DOHH2 (cell line): ENCODE results near the gene L3MBTL4.
"Not testable (repeated sequence)": the region's sequence is repeated elsewhere in the genome, so short reads cannot be mapped to it uniquely, and the experiment has no call there.

Source experiments
- H3F3A ChIP-seq: fragments of 200-600 bp; sonication (generic), shearing (Covaris generic); 2 replicates; pipeline ENCODE4 v1.6.0; 2016; ENCODE audit warnings: antibody characterized with exemption, mild to moderate bottlenecking; ENCODE audit not compliant: control insufficient read depth, insufficient read depth
- H3K27ac ChIP-seq: fragments of 200-600 bp; sonication (generic); 2 replicates; pipeline ENCODE4 v1.5.1; 2014; ENCODE audit warnings: low read depth, mild to moderate bottlenecking, low read length, moderate library complexity
- H3K27me3 ChIP-seq: fragments of 200-600 bp; sonication (generic); 2 replicates; pipeline ENCODE4 v1.6.1; 2014; ENCODE audit warnings: mild to moderate bottlenecking, low read length, mixed read lengths; ENCODE audit not compliant: control insufficient read depth
- H3K36me3 ChIP-seq: fragments of 200-600 bp; sonication (generic); 2 replicates; pipeline ENCODE4 v1.6.1; 2014; ENCODE audit warnings: mild to moderate bottlenecking, low read length, moderate library complexity, mixed read lengths; ENCODE audit not compliant: control insufficient read depth
- H3K4me1 ChIP-seq: fragments of 200-600 bp; sonication (generic); 2 replicates; pipeline ENCODE4 v1.6.1; 2014; ENCODE audit warnings: mild to moderate bottlenecking, low read length, mixed read lengths; ENCODE audit not compliant: control insufficient read depth
- H3K4me2 ChIP-seq: fragments of 200-600 bp; sonication (generic); 2 replicates; pipeline ENCODE4 v1.6.0; 2014; ENCODE audit warnings: mild to moderate bottlenecking, low read length, moderate library complexity
- H3K4me3 ChIP-seq: fragments of 200-600 bp; sonication (generic); 2 replicates; pipeline ENCODE4 v1.5.1; 2014; ENCODE audit warnings: mild to moderate bottlenecking, low read length, mixed read lengths
- H3K79me2 ChIP-seq: fragments of 200-600 bp; sonication (generic); 2 replicates; pipeline ENCODE4 v1.6.1; 2014; ENCODE audit warnings: mild to moderate bottlenecking, low read length, mixed read lengths; ENCODE audit not compliant: control insufficient read depth
- H3K9me2 ChIP-seq: fragments of 200-600 bp; sonication (generic); replicated peaks from 2 replicates; pipeline ENCODE4 v1.6.1; 2014; ENCODE audit warnings: mild to moderate bottlenecking, low read length, mixed read lengths; ENCODE audit not compliant: control insufficient read depth
- H3K9me3 ChIP-seq: fragments of 200-600 bp; sonication (generic); 2 replicates; pipeline ENCODE4 v1.6.1; 2014; ENCODE audit warnings: antibody characterized with exemption, low read length, mixed read lengths; ENCODE audit not compliant: control insufficient read depth, insufficient read depth
- H4K20me1 ChIP-seq: fragments of 200-600 bp; sonication (generic); 2 replicates; pipeline ENCODE4 v1.6.0; 2014; ENCODE audit warnings: low read depth, mild to moderate bottlenecking, antibody characterized with exemption, low read length, moderate library complexity; ENCODE audit not compliant: control insufficient read depth, insufficient read depth
- CTCF ChIP-seq: fragments of 200-600 bp; sonication (generic); IDR thresholded peaks from one replicate; pipeline ENCODE4 v1.5.1; 2014; ENCODE audit warnings: antibody characterized with exemption, mild to moderate bottlenecking, low read depth, low read length; ENCODE audit not compliant: poor library complexity, severe bottlenecking
- EZH2phosphoT487 ChIP-seq: fragments of 200-600 bp; sonication (generic); IDR thresholded peaks from 2 replicates; pipeline ENCODE4 v1.6.1; 2017; ENCODE audit warnings: borderline replicate concordance, mild to moderate bottlenecking, antibody characterized with exemption, low read length, moderate library complexity, mixed read lengths

The L3MBTL4 gene

DNA sequence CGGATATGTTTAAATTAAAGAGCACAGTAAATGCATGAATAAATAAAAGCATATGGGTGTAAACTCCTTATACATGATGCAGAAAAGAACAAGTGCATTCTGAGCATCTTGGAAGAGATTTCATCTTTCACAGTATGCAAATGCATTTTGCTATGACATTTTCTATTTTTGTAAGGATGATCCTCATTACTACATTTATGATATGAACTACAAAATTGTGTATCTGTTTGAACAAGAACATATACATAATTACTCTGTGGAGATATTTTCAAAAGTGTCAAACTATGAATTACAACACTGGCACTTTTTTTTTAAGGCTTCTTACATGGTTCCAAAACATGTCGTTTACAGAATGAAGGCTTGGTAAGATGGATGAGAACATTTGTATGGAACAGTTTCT, 335.3 kb downstream of the L3MBTL4 start:
- no peaks in the 10 kb centered on the region for H3K79me2 ChIP-seq
- TF ChIP-seq CTCF (no peak), EZH2phosphoT487 (no peak)
- H3K9me3 ChIP-seq, result no peaks in the 10 kb centered on the region
- no peaks in the 10 kb centered on the region for H3K4me1 ChIP-seq
- no peak overlapping the region for H3K27ac ChIP-seq
- no peaks in the 10 kb centered on the region for H3K9me2 ChIP-seq
- H3K36me3 ChIP-seq, result no peaks in the 10 kb centered on the region
- H3K4me2 ChIP-seq, result no peak overlapping the region
- no peaks in the 10 kb centered on the region for H4K20me1 ChIP-seq
- H3K27me3 ChIP-seq, result no peaks in the 10 kb centered on the region
- H3K4me3 ChIP-seq, result no peak overlapping the region
- no peaks in the 10 kb centered on the region for H3F3A ChIP-seq

DNA sequence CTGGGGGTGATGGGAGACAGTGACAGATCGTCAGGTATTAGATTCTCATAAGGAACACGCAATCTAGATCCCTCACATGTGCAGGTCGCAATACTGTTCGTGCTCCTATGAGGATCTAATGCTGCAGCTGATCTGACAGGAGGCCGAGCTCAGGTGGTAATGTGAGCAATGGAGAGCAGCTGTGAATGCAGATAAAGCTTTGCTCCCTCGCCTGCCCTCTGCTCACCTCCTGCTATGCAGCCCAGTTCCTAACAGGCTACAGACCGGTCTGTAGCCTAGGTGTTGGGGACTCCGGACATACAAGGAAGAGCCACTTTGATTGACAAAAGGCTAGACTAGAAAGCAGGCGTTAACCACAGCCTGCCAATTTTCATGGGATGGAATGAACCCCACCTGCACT, 335.8 kb downstream of the L3MBTL4 start:
- H3K4me3 ChIP-seq, result no peak overlapping the region
- H3K4me2 ChIP-seq, result no peak overlapping the region
- H4K20me1 ChIP-seq, result no peaks in the 10 kb centered on the region
- TF ChIP-seq CTCF, result no peak
- TF ChIP-seq EZH2phosphoT487, result no peak
- H3K9me2 ChIP-seq, result no peaks in the 10 kb centered on the region
- H3K4me1 ChIP-seq, result no peaks in the 10 kb centered on the region
- H3K36me3 ChIP-seq, result no peaks in the 10 kb centered on the region
- H3K9me3 ChIP-seq, result no peaks in the 10 kb centered on the region
- H3K27me3 ChIP-seq, result no peaks in the 10 kb centered on the region
- no peak overlapping the region for H3K27ac ChIP-seq
- H3K79me2 ChIP-seq, result no peaks in the 10 kb centered on the region
- no peaks in the 10 kb centered on the region for H3F3A ChIP-seq

DNA sequence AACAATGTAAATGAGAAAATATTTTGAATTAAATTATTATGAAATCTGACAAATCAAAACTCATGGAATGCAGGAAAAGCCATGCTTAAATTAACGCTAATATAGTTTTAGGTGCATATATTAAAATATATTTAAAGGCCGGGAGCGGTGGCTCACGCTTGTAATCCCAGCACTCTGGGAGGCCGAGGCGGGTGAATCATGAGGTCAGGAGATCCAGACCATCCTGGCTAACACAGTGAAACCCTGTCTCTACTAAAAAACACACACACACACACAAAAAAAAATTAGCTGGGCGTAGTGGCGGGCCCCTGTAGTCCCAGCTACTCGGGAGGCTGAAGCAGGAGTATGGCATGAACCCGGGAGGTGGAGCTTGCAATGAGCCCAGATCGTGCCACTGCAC, 342.3 kb downstream of the L3MBTL4 start:
- H3F3A ChIP-seq, H3K9me2 ChIP-seq, H3K4me2 ChIP-seq, H3K79me2 ChIP-seq, H3K36me3 ChIP-seq, H3K4me1 ChIP-seq, H3K27ac ChIP-seq, H3K4me3 ChIP-seq, H4K20me1 ChIP-seq, H3K9me3 ChIP-seq, H3K27me3 ChIP-seq: not testable (repeated sequence)

DNA sequence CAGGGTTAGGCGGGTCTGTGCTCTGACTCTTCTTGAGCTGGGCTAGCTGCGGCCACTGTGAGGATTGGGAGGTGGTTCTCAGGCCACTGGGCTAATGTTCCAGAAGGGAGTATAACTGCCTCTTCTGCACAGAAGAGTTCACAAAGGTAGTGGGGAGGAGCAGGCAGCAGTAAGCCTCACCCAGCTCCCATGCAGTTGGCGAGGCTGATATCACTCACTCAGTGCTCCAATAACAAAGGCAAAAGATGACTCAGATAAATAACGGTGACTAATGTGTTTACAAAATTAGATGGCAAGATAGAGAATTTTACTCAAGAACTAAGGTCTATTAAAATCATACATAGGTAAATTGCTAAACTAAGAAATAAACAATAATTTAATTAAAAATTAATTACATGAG, 345.2 kb downstream of the L3MBTL4 start:
- Histone ChIP-seq H3F3A (no peaks in the 10 kb centered on the region), H3K9me2 (no peaks in the 10 kb centered on the region), H3K4me1 (no peaks in the 10 kb centered on the region), H3K27me3 (no peaks in the 10 kb centered on the region), H3K27ac (no peak overlapping the region), H3K4me2 (no peak overlapping the region), H3K9me3 (no peaks in the 10 kb centered on the region), H3K79me2 (no peaks in the 10 kb centered on the region), H4K20me1 (no peaks in the 10 kb centered on the region), H3K36me3 (no peaks in the 10 kb centered on the region), H3K4me3 (no peak overlapping the region)
- TF ChIP-seq CTCF (no peak), EZH2phosphoT487 (no peak)
